ENCODE data around the gene WDFY2. TPM values are rescaled to one million over a fixed set of nuclear protein-coding genes. Genes with fewer than 3 reads are reported as not detected.
"Not testable (repeated sequence)": the region's sequence is repeated elsewhere in the genome, so short reads cannot be mapped to it uniquely, and the experiment has no call there.

The WDFY2 gene
- total and polyA plus RNA-seq, 2 experiments from 2014 or later = 6.9 to 14.2 TPM

DNA sequence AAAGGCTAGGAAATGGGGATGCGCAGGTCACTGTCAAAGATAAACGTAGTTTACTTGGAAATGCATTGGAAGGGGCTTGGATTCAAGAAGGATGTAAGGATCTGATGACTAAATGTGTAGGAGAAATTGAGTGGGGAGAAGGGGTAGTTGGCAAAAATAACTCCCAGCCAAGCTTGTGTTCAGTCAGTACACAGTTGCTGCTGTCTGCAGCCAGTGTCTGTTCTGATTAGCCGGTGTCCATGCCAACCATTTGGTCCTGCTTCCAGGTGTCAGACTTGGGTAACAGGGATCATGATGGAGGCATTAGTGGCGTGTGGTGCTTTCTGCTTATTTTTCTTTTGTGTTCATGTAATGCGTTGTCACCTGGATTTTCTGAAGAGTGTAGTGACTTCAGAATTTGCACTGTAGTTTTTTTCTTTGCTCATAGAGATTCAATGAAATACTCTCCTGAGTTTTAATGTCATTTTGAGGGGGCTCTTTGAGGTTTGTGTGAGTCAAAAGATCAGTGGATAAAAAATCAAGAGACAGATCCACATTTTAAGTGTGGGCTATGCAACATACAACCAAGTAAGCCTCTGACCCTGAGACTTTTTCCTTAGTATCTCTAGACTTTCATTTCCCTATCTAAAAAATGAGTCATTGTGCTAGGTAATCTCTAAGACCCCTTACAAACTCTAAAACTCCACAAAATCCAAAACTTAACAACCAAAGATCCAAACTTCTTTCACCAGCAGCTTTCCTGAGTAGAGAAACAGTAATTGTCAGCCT lies 103.9 kb downstream of the WDFY2 start:
- no peaks in the 10 kb centered on the region for H3K9me2 ChIP-seq (ENCODE audit: insufficient read depth)
- H3K36me3 ChIP-seq (ENCODE audit: low read depth) = 0 out of 2 replicates have a peak, but pooled peaks cover 3% of the 10 kb centered on the region
- TF ChIP-seq EZH2phosphoT487 (IDR thresholded peaks at IDR 0.05; ENCODE audit: insufficient read depth, low read depth) (no peak), EZH2 (IDR thresholded peaks at IDR 0.05; ENCODE audit: insufficient read depth, poor library complexity, severe bottlenecking) (no peak)
- no peak overlapping the region for H2AFZ ChIP-seq
- H3K4me2 ChIP-seq (ENCODE audit: unreplicated experiment) = no peak overlapping the region
- in situ Hi-C loops (cut with MboI) = no loop called here
- no peak overlapping the region for H3K4me3 ChIP-seq
- peaks cover 25% of the 10 kb centered on the region for H3F3A ChIP-seq (ENCODE audit: insufficient read depth)
- no peaks in the 10 kb centered on the region for H3K9me3 ChIP-seq (ENCODE audit: low read depth)
- H3K9ac ChIP-seq = no peak overlapping the region
- WGBS, 2 experiments (ENCODE audit: low coverage in 1 of 2, low lambda C conversion rate in 2 of 2, missing lambda C conversion rate in 2 of 2) = 95 to 96% methylated on average over 5 of the region's 5 CpGs
- 0 out of 2 replicates have a peak, but pooled peaks cover 4% of the 10 kb centered on the region for H4K20me1 ChIP-seq (ENCODE audit: insufficient read depth)
- no peak for DNase-seq
- H3K27me3 ChIP-seq (replicated peaks; ENCODE audit: insufficient read depth) = no peaks in the 10 kb centered on the region
- peaks cover 17% of the 10 kb centered on the region for H3K4me1 ChIP-seq (ENCODE audit: insufficient read depth)
- no peak overlapping the region for H3K27ac ChIP-seq
- peaks cover 74% of the 10 kb centered on the region for H3K79me2 ChIP-seq (ENCODE audit: insufficient read depth)

DNA sequence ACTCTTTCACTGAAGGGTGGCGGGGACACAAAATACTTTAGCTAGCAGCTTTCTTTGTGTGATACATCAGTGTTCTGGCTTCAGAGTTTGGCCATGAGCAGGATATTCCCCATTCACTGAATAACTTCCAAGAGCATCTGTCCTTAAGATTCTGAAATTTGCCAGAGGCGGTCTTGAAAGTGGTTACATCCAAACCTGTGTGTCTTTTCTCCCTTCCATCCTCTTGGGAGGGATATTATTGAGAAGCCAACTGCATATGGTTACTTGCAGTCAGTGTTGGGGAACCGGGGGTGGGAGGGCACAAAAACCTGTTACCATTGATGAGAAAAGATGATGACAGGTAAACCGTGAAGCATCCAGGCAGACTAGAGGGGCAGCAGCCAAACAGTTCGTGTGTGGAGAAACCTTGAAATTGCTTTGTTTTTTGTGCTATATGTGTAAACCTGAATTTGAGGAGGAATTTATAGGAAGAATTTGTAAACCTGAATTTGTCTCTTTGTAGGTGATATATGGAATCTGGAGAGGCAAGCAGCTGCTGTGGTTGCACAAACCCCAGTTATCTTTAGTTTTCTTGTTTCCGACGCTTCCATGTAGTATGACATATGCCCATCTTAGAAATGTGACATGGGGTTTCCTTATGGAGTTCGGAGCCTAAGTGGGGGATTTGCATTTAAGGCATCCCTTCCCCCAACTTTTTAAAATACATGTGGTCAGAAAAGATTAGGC lies 104.8 kb downstream of the WDFY2 start:
- 73% methylated on average over 8 of the region's 8 CpGs for WGBS, 2 experiments (ENCODE audit: low coverage in 1 of 2, low lambda C conversion rate in 2 of 2, missing lambda C conversion rate in 2 of 2)
- in situ Hi-C loops (cut with MboI) = no loop called here
- peaks cover 15% of the 10 kb centered on the region; the same call in 1 of the 2 replicates for H3F3A ChIP-seq (ENCODE audit: insufficient read depth)
- no peak for DNase-seq
- H3K36me3 ChIP-seq (ENCODE audit: low read depth) = no peaks in the 10 kb centered on the region
- no peaks in the 10 kb centered on the region for H3K27me3 ChIP-seq (replicated peaks; ENCODE audit: insufficient read depth)
- no peak overlapping the region for H2AFZ ChIP-seq
- peaks cover 67% of the 10 kb centered on the region for H3K79me2 ChIP-seq (ENCODE audit: insufficient read depth)
- H3K4me2 ChIP-seq (ENCODE audit: unreplicated experiment) = no peak overlapping the region
- peaks cover 8% of the 10 kb centered on the region for H3K4me1 ChIP-seq (ENCODE audit: insufficient read depth)
- TF ChIP-seq EZH2 (IDR thresholded peaks at IDR 0.05; ENCODE audit: insufficient read depth, poor library complexity, severe bottlenecking) (no peak), EZH2phosphoT487 (IDR thresholded peaks at IDR 0.05; ENCODE audit: insufficient read depth, low read depth) (no peak)
- no peak overlapping the region for H3K9ac ChIP-seq
- 0 out of 2 replicates have a peak, but pooled peaks cover 4% of the 10 kb centered on the region for H4K20me1 ChIP-seq (ENCODE audit: insufficient read depth)
- no peak overlapping the region for H3K27ac ChIP-seq
- no peak overlapping the region for H3K4me3 ChIP-seq
- no peaks in the 10 kb centered on the region for H3K9me3 ChIP-seq (ENCODE audit: low read depth)
- H3K9me2 ChIP-seq (ENCODE audit: insufficient read depth) = no peaks in the 10 kb centered on the region

DNA sequence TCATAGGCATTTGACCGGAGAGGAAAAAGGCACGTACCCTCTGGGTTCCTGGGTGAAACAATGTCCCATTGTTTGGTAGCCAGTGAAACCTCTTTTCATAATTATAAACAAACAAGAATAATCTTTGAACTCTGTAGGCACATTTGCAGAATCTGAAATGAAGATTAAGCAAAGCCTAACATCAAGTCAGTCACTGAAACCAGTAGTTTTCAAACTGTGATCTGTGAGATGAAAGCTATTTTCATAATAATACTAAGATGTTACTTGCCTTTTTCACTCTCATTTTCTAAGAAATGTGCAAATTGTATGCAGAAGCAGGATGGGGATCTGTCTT lies 105.4 kb downstream of the WDFY2 start:
- TF ChIP-seq EZH2 (IDR thresholded peaks at IDR 0.05; ENCODE audit: insufficient read depth, poor library complexity, severe bottlenecking) = no peak
- no peak for TF ChIP-seq EZH2phosphoT487 (IDR thresholded peaks at IDR 0.05; ENCODE audit: insufficient read depth, low read depth)
- 78 to 90% methylated on average over 2 of the region's 2 CpGs for WGBS, 2 experiments (ENCODE audit: low coverage in 1 of 2, low lambda C conversion rate in 2 of 2, missing lambda C conversion rate in 2 of 2)
- H2AFZ ChIP-seq = no peak overlapping the region
- peaks cover 66% of the 10 kb centered on the region for H3K79me2 ChIP-seq (ENCODE audit: insufficient read depth)
- no peak for DNase-seq
- no peak overlapping the region for H3K4me2 ChIP-seq (ENCODE audit: unreplicated experiment)
- H3K9me2 ChIP-seq (ENCODE audit: insufficient read depth) = no peaks in the 10 kb centered on the region
- H3K9me3 ChIP-seq (ENCODE audit: low read depth) = no peaks in the 10 kb centered on the region
- H3K36me3 ChIP-seq (ENCODE audit: low read depth) = no peaks in the 10 kb centered on the region
- no peak overlapping the region for H3K4me3 ChIP-seq
- in situ Hi-C loops (cut with MboI) = no loop called here
- no peaks in the 10 kb centered on the region for H3K27me3 ChIP-seq (replicated peaks; ENCODE audit: insufficient read depth)
- H4K20me1 ChIP-seq (ENCODE audit: insufficient read depth) = 0 out of 2 replicates have a peak, but pooled peaks cover 1% of the 10 kb centered on the region
- H3K4me1 ChIP-seq (ENCODE audit: insufficient read depth) = peaks cover 2% of the 10 kb centered on the region; the same call in 1 of the 2 replicates
- H3K27ac ChIP-seq = no peak overlapping the region
- no peak overlapping the region for H3K9ac ChIP-seq
- H3F3A ChIP-seq (ENCODE audit: insufficient read depth) = peaks cover 11% of the 10 kb centered on the region; the same call in 1 of the 2 replicates

DNA sequence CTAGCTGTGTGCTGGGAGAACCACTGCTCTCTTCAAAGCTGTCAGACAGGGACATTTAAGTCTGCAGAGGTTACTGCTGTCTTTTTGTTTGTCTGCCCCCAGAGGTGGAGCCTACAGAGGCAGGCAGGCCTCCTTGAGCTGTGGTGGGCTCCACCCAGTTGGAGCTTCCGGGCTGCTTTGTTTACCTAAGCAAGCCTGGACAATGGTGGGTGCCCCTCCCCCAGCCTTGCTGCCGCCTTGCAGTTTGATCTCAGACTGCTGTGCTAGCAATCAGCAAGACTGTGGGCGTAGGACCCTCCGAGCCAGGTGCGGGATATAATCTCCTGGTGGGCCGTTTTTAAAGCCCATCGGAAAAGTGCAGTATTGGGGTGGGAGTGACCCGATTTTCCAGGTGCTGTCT lies 111.4 kb downstream of the WDFY2 start:
- H3F3A ChIP-seq (ENCODE audit: insufficient read depth); H3K27ac ChIP-seq; H4K20me1 ChIP-seq (ENCODE audit: insufficient read depth); DNase-seq; H3K4me1 ChIP-seq (ENCODE audit: insufficient read depth); H3K9ac ChIP-seq; H3K36me3 ChIP-seq (ENCODE audit: low read depth); in situ Hi-C loops (cut with MboI); H3K4me2 ChIP-seq (ENCODE audit: unreplicated experiment); H3K4me3 ChIP-seq; H3K27me3 ChIP-seq (replicated peaks; ENCODE audit: insufficient read depth); H2AFZ ChIP-seq; H3K9me3 ChIP-seq (ENCODE audit: low read depth); H3K9me2 ChIP-seq (ENCODE audit: insufficient read depth): not testable (repeated sequence)
- WGBS, 2 experiments (ENCODE audit: low coverage in 1 of 2, low lambda C conversion rate in 2 of 2, missing lambda C conversion rate in 2 of 2) = 99 to 100% methylated on average over 8 of the region's 8 CpGs
- peaks cover 72% of the 10 kb centered on the region for H3K79me2 ChIP-seq (ENCODE audit: insufficient read depth)

Data from GM23248 (cell line).